ENCODE data around the gene SOCS7.

- TF ChIP-seq NFXL1 (IDR thresholded peaks at IDR 0.05; ENCODE audit: borderline replicate concordance), result no peak
- TF ChIP-seq, protein P1, sequence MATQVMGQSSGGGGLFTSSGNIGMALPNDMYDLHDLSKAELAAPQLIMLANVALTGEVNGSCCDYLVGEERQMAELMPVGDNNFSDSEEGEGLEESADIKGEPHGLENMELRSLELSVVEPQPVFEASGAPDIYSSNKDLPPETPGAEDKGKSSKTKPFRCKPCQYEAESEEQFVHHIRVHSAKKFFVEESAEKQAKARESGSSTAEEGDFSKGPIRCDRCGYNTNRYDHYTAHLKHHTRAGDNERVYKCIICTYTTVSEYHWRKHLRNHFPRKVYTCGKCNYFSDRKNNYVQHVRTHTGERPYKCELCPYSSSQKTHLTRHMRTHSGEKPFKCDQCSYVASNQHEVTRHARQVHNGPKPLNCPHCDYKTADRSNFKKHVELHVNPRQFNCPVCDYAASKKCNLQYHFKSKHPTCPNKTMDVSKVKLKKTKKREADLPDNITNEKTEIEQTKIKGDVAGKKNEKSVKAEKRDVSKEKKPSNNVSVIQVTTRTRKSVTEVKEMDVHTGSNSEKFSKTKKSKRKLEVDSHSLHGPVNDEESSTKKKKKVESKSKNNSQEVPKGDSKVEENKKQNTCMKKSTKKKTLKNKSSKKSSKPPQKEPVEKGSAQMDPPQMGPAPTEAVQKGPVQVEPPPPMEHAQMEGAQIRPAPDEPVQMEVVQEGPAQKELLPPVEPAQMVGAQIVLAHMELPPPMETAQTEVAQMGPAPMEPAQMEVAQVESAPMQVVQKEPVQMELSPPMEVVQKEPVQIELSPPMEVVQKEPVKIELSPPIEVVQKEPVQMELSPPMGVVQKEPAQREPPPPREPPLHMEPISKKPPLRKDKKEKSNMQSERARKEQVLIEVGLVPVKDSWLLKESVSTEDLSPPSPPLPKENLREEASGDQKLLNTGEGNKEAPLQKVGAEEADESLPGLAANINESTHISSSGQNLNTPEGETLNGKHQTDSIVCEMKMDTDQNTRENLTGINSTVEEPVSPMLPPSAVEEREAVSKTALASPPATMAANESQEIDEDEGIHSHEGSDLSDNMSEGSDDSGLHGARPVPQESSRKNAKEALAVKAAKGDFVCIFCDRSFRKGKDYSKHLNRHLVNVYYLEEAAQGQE (IDR thresholded peaks at IDR 0.05; ENCODE audit: low read depth, low read length), result no peak
- TF ChIP-seq SIN3A (IDR thresholded peaks at IDR 0.05; ENCODE audit: low read depth, low read length), result no peak
- no peak for TF ChIP-seq TBL1XR1 (IDR thresholded peaks at IDR 0.05; ENCODE audit: low read depth, low read length)
- TF ChIP-seq CTCF (IDR thresholded peaks at IDR 0.05 in 2 of 3, conservative IDR thresholded peaks at IDR 0.05 in 1 of 3; ENCODE audit: control insufficient read depth in 2 of 3, extremely low read depth in 1 of 3, insufficient read depth in 1 of 3, low read depth in 3 of 3, low read length in 3 of 3), result no peak
- TF ChIP-seq, protein P2, sequence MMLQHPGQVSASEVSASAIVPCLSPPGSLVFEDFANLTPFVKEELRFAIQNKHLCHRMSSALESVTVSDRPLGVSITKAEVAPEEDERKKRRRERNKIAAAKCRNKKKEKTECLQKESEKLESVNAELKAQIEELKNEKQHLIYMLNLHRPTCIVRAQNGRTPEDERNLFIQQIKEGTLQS (IDR thresholded peaks at IDR 0.05; ENCODE audit: borderline replicate concordance, extremely low read depth, low read depth, low read length), result no peak
- TF ChIP-seq, protein P3, sequence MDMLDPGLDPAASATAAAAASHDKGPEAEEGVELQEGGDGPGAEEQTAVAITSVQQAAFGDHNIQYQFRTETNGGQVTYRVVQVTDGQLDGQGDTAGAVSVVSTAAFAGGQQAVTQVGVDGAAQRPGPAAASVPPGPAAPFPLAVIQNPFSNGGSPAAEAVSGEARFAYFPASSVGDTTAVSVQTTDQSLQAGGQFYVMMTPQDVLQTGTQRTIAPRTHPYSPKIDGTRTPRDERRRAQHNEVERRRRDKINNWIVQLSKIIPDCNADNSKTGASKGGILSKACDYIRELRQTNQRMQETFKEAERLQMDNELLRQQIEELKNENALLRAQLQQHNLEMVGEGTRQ (IDR thresholded peaks at IDR 0.05; ENCODE audit: borderline replicate concordance, low read depth, low read length), result no peak
- TF ChIP-seq SUZ12 (IDR thresholded peaks at IDR 0.05; ENCODE audit: unreplicated experiment), result no peak
- TF ChIP-seq ZNF274 (IDR thresholded peaks at IDR 0.05; ENCODE audit: insufficient read depth, insufficient read length), result no peak
- no peak for TF ChIP-seq CHD2 (IDR thresholded peaks at IDR 0.05; ENCODE audit: borderline replicate concordance, low read depth, low read length)
- no peak for TF ChIP-seq RUNX3 (IDR thresholded peaks at IDR 0.05; ENCODE audit: low read length)
Observed at GRCh38 chr17:38395090-38395489, 43.4 kb downstream of the SOCS7 start.

Measured in GM12878 (cell line).